GM12891 (cell line): ENCODE measurements around the gene SLC6A8.
"Not testable (repeated sequence)": the region's sequence is repeated elsewhere in the genome, so short reads cannot be mapped to it uniquely, and the experiment has no call there.

ENCODE experiments used
- DNase-seq: peaks from one replicate; pipeline ENCODE4 v3.0.0; 2011; ENCODE audit warnings: low spot score; ENCODE audit not compliant: insufficient read length
- FAIRE-seq: peaks from 2 replicates; lab custom pipeline; 2011; peaks lifted over from hg19 to GRCh38; lab: Jason Lieb, UNC
- PAX5 ChIP-seq: IDR thresholded peaks from 2 replicates; pipeline ENCODE4 v1.6.1; 2011; ENCODE audit warnings: low read length, moderate library complexity, mild to moderate bottlenecking; ENCODE audit not compliant: insufficient read depth, severe bottlenecking
- POLR2A ChIP-seq: IDR thresholded peaks from 2 replicates; pipeline ENCODE4 v1.6.1; 2011; ENCODE audit warnings: low read depth, low read length, control low read depth
- POLR2AphosphoS5 ChIP-seq: IDR thresholded peaks from 2 replicates; pipeline ENCODE4 v1.6.1; 2011; ENCODE audit warnings: low read depth, low read length, control low read depth
- POU2F2 ChIP-seq: IDR thresholded peaks from 2 replicates; pipeline ENCODE4 v1.6.1; 2011; ENCODE audit warnings: low read depth, mild to moderate bottlenecking, control low read depth, low read length, moderate library complexity
- SPI1 ChIP-seq: IDR thresholded peaks from 2 replicates; pipeline ENCODE4 v1.6.1; 2011; ENCODE audit warnings: low read depth, low read length, control low read depth
- TAF1 ChIP-seq: IDR thresholded peaks from 2 replicates; pipeline ENCODE4 v1.6.1; 2011; ENCODE audit warnings: low read depth, low read length, control low read depth

The SLC6A8 gene

DNA sequence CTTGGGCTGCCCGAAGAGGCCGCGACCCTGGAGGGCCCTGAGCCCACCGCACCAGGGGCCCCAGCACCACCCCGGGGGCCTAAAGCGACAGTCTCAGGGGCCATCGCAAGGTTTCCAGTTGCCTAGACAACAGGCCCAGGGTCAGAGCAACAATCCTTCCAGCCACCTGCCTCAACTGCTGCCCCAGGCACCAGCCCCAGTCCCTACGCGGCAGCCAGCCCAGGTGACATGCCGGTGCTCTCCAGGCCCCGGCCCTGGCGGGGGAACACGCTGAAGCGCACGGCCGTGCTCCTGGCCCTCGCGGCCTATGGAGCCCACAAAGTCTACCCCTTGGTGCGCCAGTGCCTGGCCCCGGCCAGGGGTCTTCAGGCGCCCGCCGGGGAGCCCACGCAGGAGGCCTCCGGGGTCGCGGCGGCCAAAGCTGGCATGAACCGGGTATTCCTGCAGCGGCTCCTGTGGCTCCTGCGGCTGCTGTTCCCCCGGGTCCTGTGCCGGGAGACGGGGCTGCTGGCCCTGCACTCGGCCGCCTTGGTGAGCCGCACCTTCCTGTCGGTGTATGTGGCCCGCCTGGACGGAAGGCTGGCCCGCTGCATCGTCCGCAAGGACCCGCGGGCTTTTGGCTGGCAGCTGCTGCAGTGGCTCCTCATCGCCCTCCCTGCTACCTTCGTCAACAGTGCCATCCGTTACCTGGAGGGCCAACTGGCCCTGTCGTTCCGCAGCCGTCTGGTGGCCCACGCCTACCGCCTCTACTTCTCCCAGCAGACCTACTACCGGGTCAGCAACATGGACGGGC is 37.5 kb downstream of the SLC6A8 start:
- no peak for FAIRE-seq
- no peak for DNase-seq
- no peak for TF ChIP-seq POLR2AphosphoS5
- TF ChIP-seq SPI1 = no peak
- no peak for TF ChIP-seq POLR2A
- TF ChIP-seq POU2F2 = no peak
- TF ChIP-seq TAF1 = no peak
- TF ChIP-seq PAX5 = no peak

DNA sequence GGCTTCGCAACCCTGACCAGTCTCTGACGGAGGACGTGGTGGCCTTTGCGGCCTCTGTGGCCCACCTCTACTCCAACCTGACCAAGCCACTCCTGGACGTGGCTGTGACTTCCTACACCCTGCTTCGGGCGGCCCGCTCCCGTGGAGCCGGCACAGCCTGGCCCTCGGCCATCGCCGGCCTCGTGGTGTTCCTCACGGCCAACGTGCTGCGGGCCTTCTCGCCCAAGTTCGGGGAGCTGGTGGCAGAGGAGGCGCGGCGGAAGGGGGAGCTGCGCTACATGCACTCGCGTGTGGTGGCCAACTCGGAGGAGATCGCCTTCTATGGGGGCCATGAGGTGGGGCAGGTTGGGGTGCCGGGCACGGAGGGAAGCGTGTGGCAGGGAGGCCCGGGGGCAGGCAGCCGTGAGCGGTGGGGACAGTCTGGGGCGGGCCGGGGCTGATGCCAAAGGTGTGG is 38.1 kb downstream of the SLC6A8 start:
- no peak for FAIRE-seq
- no peak for TF ChIP-seq PAX5
- TF ChIP-seq POLR2AphosphoS5 = no peak
- TF ChIP-seq POU2F2 = no peak
- TF ChIP-seq TAF1 = no peak
- no peak for TF ChIP-seq POLR2A
- no peak for TF ChIP-seq SPI1
- no peak for DNase-seq

DNA sequence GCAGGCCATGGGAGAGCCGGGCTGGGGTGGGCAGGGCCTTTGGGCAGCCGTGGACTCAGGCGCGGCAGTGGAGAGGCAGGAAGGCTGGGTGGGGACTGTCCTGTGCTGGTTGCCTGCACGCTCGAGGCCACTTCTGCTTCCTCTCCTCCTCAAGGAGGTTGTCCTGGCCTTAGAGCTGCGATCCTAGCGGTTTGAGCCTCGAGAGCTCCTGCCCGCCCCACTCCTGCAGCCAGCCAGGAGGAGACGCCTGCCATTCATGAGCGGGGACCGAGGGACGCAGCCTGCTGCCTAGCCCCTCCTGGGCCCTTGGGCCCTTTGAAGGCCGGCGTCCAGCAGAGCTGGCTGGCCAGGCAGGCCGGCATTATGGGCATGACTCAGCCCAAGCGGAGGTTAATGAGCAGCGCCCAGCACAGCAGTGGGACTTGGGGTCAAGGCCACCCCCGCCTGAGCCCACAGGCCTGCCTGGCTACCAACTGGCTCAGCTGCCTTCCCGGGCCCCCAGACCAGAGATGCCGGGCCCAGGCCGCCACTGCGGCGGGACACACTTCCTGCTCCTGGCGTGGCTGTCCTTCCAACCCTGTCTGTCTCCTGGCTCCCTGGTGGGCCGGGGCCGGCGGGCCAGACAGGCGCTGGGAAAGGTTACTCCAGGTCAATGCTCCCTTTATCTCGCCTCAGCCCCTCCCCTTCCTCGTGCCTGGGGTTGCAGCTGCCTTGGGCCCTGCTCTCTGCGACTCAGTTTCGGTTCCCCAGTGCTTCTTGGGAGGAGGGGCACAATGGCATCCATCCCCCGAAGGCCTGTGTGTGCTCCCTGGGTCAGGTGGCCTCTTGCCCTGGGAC is 38.8 kb downstream of the SLC6A8 start:
- peak; percentile 70 for DNase-seq
- TF ChIP-seq TAF1 = no peak
- TF ChIP-seq PAX5 = no peak
- no peak for TF ChIP-seq POU2F2
- no peak for TF ChIP-seq POLR2A
- TF ChIP-seq SPI1 = peak; percentile 93
- no peak for TF ChIP-seq POLR2AphosphoS5
- peak; percentile 99 for FAIRE-seq

DNA sequence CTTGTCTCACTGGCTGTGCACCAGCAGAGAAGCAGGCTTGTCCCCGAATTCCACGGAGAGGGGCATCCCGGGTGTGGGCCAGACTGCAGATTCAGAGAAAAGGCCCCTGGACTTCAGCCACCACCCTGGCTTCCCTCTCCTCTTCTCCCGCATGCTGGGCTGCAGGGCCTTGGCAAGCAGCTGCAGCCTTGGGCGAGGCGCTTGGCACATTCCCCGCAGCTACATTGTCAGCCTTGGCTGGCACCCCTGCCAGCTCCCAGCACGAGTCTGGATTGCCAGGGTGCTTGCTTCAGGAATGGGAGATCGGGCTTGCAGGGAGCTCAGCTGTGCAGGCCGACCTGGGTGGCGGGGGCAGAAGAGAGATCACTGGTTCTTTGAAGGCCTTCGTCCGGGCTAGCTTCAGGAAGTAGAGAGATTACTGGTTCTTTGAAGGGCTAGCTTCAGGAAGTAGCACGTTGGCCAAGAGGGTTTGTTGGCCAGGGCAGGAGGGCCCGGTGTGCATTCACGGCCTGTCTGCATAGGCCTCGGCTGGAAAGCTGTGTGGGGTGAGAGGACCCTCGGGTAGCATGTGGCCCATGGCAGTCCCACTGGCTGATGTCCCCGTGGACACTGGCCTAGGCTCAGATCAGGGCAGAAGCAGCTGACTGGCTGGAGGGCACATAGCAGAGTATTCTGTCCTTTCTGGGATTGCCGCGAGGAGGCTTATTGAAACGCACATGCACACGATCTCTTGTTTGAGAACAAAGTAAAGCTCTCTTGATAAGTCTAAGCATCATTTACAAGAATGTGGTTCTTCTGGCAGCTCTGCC is 39.6 kb downstream of the SLC6A8 start:
- no peak for TF ChIP-seq POLR2A
- TF ChIP-seq SPI1 = no peak
- no peak for TF ChIP-seq POLR2AphosphoS5
- no peak for TF ChIP-seq TAF1
- no peak for TF ChIP-seq POU2F2
- TF ChIP-seq PAX5 = no peak
- DNase-seq (no peak), FAIRE-seq (peak; percentile 70)

DNA sequence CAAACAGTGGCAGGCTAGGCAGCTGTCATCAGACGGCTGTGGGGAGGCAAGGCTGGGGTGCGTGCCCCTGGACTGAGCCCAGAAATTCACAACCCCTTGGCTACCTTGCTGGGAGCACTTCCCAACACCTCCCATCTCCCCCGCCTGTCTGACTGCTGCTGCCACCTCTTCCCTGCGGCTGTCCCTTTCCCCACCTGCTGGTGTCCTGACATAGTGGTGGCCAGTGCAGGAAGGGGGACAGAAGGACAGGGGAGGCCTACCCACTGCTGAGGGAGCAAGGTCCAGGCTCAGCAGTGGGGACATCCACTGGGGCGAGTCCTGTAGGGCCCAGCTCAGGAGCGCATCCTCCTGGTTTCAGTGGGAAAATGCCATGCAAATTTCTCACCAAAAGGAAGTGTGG is 40.4 kb downstream of the SLC6A8 start:
- FAIRE-seq (no peak), DNase-seq (no peak)
- no peak for TF ChIP-seq TAF1

DNA sequence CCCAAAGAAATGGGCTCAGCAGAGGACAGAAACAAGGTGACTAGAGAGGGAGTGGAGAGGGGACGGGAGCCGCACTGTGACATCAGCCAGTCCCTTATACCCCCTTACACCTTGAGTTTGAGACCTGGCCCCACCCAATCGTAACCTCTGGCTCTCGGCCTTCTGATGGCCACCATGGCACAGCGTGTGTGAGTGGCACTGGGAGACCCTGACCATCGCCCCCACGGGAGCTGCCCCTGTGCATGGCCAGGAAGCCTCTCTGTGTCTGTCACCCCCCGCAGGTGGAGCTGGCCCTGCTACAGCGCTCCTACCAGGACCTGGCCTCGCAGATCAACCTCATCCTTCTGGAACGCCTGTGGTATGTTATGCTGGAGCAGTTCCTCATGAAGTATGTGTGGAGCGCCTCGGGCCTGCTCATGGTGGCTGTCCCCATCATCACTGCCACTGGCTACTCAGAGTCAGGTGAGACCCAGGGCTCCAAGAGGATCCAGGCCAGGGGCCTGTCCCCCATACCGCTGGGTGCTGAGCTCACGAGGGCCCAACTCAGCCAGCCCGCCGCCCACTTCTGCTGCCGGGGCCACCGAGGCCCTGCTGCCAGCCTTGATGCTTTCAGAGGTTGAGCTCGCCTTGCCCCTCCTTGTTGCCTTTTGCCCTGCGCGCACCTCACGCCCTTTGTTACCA is 41.4 kb downstream of the SLC6A8 start:
- no peak for FAIRE-seq
- TF ChIP-seq TAF1 = no peak
- DNase-seq = no peak

DNA sequence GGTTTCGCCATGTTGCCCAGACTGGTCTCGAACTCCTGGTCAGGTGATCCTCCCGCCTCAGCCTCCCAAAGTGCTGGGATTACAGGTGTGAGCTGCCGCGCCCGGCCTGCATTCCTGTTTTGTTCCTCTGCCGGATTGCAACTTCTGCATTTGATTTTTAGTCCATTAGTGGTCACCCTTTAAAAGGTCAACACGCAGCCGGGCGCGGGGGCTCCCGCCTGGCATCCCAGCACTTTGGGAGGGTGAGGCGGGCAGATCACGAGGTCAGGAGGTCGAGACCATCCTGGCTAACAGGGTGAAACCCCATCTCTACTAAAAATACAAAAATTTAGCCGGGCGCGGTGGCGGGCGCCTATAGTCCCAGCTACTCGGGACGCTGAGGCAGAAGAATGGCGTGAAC is 42.4 kb downstream of the SLC6A8 start:
- not testable (repeated sequence) for FAIRE-seq, DNase-seq

DNA sequence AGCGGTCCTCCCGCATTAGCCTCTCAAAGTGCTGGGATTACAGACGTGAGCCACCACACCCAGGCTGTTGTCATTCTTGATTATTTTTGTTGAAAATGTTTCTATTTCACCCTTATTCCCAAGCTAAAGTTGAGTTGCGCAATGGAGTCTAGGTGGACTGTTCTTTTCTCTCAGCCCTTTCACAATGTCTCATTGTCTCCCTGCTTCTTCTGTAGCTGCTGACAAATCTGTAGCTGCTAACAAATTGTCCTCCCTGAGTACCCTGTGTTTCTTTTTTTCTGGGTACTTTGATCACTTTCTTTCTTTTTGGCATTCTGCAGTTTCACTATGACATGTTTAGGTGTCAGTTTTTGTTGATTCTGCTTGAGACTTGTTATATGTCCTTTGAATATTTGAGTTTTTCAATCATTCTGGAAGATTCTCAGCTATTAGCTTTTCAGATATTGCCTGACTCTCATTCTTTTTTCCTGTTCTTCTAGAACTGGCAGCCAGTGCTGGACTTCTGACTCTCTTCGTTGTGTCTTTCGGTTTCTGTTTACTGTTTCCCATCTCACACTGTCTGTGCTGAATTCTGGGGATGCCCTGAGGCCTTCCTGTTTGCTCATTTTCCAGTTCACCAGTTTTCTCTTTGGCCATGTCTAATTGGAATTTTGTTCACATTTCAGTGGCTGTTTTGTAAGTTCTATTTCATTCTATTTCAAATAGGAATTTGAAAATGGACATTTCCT is 43.6 kb downstream of the SLC6A8 start:
- DNase-seq = no peak
- FAIRE-seq = peak; percentile 54
- TF ChIP-seq POLR2A = no peak
- no peak for TF ChIP-seq TAF1
- TF ChIP-seq POU2F2 = no peak
- no peak for TF ChIP-seq POLR2AphosphoS5
- no peak for TF ChIP-seq SPI1
- no peak for TF ChIP-seq PAX5

DNA sequence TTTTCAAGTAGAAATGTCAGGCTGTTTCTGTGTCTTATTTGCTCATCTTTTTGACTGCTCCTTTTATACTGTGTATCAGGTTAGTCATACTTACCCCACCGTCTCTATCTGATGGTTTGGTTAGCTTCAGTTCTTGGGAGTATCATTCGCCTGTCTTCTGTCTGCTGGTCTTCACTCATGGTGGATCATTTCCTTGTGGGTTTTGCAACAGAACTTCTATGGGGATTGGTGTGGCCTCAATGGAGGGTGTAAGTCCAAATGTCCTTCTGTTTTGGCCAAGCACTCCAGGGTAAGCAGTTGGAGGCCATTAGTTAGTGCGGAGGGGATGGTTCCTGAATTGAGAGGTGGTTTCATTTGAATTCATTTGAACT is 44.1 kb downstream of the SLC6A8 start:
- FAIRE-seq (peak; percentile 64), DNase-seq (no peak)
- no peak for TF ChIP-seq POU2F2
- no peak for TF ChIP-seq PAX5
- TF ChIP-seq SPI1 = no peak
- no peak for TF ChIP-seq TAF1
- no peak for TF ChIP-seq POLR2A
- TF ChIP-seq POLR2AphosphoS5 = no peak
